AG09319 (cell line): ENCODE measurements around the gene C17orf113.

Source experiments
- DNase-seq: peaks from one replicate; pipeline ENCODE4 v3.0.0-alpha.2; 2010; ENCODE audit warnings: low read depth; ENCODE audit errors: extremely low read depth
- CTCF ChIP-seq: IDR thresholded peaks from 2 replicates; pipeline ENCODE4 v1.5.1; 2011; ENCODE audit warnings: low read depth, mild to moderate bottlenecking, inconsistent platforms, low read length, moderate library complexity

The C17orf113 gene

GRCh38 chr17:42056635-42057034 lies 6.2 kb upstream of the C17orf113 start:
- DNase-seq: no peak
- TF ChIP-seq CTCF: no peak

- TF ChIP-seq CTCF: no peak
- DNase-seq: no peak
These were observed 5.1 kb upstream of the C17orf113 start for GRCh38 chr17:42055496-42055895.

- TF ChIP-seq CTCF: no peak
- no peak for DNase-seq
These were observed 4.6 kb upstream of the C17orf113 start for GRCh38 chr17:42055027-42055426.

GRCh38 chr17:42053731-42054500 lies 3.5 kb upstream of the C17orf113 start:
- TF ChIP-seq CTCF: no peak
- no peak for DNase-seq

GRCh38 chr17:42052346-42052877 lies 2.0 kb upstream of the C17orf113 start:
- TF ChIP-seq CTCF: no peak
- no peak for DNase-seq

GRCh38 chr17:42051645-42052044 lies 1.2 kb upstream of the C17orf113 start:
- no peak for DNase-seq

More at GRCh38 chr17:42051645-42052044, 1.2 kb upstream of the C17orf113 start:
- TF ChIP-seq CTCF: no peak
